Gastrocnemius medialis (tissue), 4 donors: Measurements from ENCODE around the gene CXCL14.

ENCODE experiments used
- CTCF ChIP-seq, 5 experiments: fragments of 450-650 bp in 3 of 5; fragments of 200-600 bp in 2 of 5; sonication (generic) in 2 of 5; IDR thresholded peaks in 4 of 5; conservative IDR thresholded peaks in 1 of 5; 1 replicate in 4 of 5; 2 replicates in 1 of 5; pipeline ENCODE4 v1.5.1; 2016 to 2019; ENCODE audit warnings: antibody characterized with exemption in 5 of 5, mild to moderate bottlenecking in 3 of 5, moderate library complexity in 3 of 5
- POLR2A ChIP-seq, 2 donors: fragments of 450-650 bp; IDR thresholded peaks; one replicate each; pipeline ENCODE4 v1.6.1; 2017; ENCODE audit warnings: antibody characterized with exemption in 2 of 2, mild to moderate bottlenecking in 2 of 2, moderate library complexity in 2 of 2

- no peak for TF ChIP-seq POLR2A (IDR thresholded peaks at IDR 0.05)
- no peak for TF ChIP-seq CTCF (IDR thresholded peaks at IDR 0.05 in 4 of 5, conservative IDR thresholded peaks at IDR 0.05 in 1 of 5)
These were observed 20.1 kb upstream of the CXCL14 start for GRCh38 chr5:135598691-135599395.
